ENCODE measurements around the gene SNAI3. TPM values are rescaled to one million over a fixed set of nuclear protein-coding genes. Genes with fewer than 3 reads are reported as not detected.

Gene SNAI3
- total RNA-seq, 1 experiment from 2014 or later: 2.2 TPM

DNA sequence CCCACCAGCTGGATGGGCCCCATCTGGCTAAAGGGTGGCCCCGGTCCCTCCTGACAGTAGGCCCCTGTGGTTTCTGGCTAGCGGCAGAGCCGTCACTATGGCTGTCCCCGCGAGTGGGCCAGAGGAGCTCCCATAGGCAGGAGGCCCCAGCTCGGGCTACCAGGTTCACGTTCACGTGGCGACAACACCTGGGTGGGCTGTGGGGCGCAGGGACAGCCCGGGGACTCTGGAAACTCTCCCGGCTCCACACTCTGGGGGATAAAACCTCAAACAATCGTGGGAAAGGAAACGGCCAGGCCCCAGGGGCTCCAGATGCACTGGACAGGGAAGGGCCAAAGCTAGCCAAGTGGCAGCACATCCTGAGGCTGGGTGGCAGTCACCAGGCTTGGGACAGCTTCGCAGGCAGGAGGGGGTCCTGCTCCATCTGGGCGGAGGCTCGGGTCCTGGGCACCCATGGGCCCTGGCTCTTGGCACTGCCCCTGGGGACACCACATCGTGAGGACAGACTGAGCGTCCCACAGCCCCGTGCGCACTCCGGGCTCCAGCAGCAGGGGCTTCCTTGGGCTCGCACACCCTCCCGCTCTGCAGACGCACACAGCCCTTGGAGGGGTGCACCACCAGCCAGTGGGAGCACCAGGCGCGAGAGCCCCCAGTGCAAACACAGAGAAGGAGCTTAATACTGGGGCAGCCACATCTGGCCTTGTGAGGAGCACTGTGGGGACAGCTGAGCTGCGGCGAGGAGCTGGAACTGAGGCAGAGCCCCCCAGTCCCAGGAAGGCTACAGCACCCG lies 15.5 kb upstream of the SNAI3 start:
- Histone ChIP-seq H3K79me2 (ENCODE audit: insufficient read depth, low read length) (peaks cover 14% of the 10 kb centered on the region), H3K9ac (ENCODE audit: low read length) (no peak overlapping the region), H3K4me2 (ENCODE audit: low read length) (no peak overlapping the region), H4K20me1 (ENCODE audit: insufficient read depth) (no peaks in the 10 kb centered on the region), H3K36me3 (ENCODE audit: control insufficient read depth in 1 of 2, insufficient read depth in 2 of 2, low read length in 2 of 2) (peaks cover 2 to 3% of the 10 kb centered on the region in 2 experiments; a peak in 1 of 4 replicates), H2AFZ (ENCODE audit: low read depth, low read length, poor library complexity, severe bottlenecking) (no peak overlapping the region), H3K27me3 (ENCODE audit: insufficient read depth, low read length) (no peaks in the 10 kb centered on the region), H3K27ac (ENCODE audit: low read depth, low read length) (no peak overlapping the region; the same call in 1 of the 2 replicates), H3K4me1 (ENCODE audit: control insufficient read depth in 1 of 2, insufficient read depth in 2 of 2, low read length in 2 of 2) (peaks cover 7 to 8% of the 10 kb centered on the region in 2 experiments; a peak in 3 of 4 replicates), H3K9me2 (ENCODE audit: insufficient read depth) (no peaks in the 10 kb centered on the region), H3K9me3 (ENCODE audit: control insufficient read depth in 1 of 2, insufficient read depth in 1 of 2, low read depth in 1 of 2, low read length in 2 of 2) (no peaks in the 10 kb centered on the region), H3K4me3 (replicated peaks in 1 of 2; ENCODE audit: low read depth in 1 of 2, low read length in 2 of 2) (no peak overlapping the region)
- ChIA-PET POLR2A (no interaction called here), CTCF (interaction anchor here (0.6 kb wide), 1 partner anchor 141 kb away, joined by 3 read pairs; no protein-coding TSS in a partner anchor), RAD21 (ENCODE audit: low non-redundant PET in 1 of 2, low total read pairs in 2 of 2, uncharacterized antibody in 2 of 2, unreplicated experiment in 2 of 2) (no interaction called here)
- DNase-seq (ENCODE audit: low read depth, low spot score) (no peak), ATAC-seq (no peak)
- intact Hi-C loops (cut with micrococcal nuclease): no loop called here
- no TSS peak for BruUV-seq (replicated peaks)
- TF ChIP-seq CTCF (IDR thresholded peaks at IDR 0.05 in 2 of 3, conservative IDR thresholded peaks at IDR 0.05 in 1 of 3; ENCODE audit: borderline replicate concordance in 1 of 3, insufficient read depth in 1 of 3, low read depth in 2 of 3, low read length in 2 of 3): no peak
- TF ChIP-seq SRF (IDR thresholded peaks at IDR 0.05; ENCODE audit: low read depth): no peak
- no peak for TF ChIP-seq FOSL1 (IDR thresholded peaks at IDR 0.05; ENCODE audit: low read depth)
- TF ChIP-seq ELF1 (IDR thresholded peaks at IDR 0.05; ENCODE audit: borderline replicate concordance, low read depth): no peak
